OCI-LY3 (cell line): ENCODE measurements around the gene CACNA1G.

Experiments used
- CTCF ChIP-seq: fragments of 200-600, 300-600 bp; sonication (generic); IDR thresholded peaks from 2 replicates; pipeline ENCODE4 v1.5.1; 2014; ENCODE audit warnings: antibody characterized with exemption, low read length, low read depth
- EZH2phosphoT487 ChIP-seq: fragments of 200-600 bp; shearing (Covaris generic); IDR thresholded peaks from 2 replicates; pipeline ENCODE4 v1.6.1; 2018; ENCODE audit warnings: antibody characterized with exemption, mixed run types, low read depth

GRCh38 chr17:50541402-50541715 lies 19.2 kb upstream of the CACNA1G start:
- TF ChIP-seq CTCF (no peak), EZH2phosphoT487 (no peak)
